PFSK-1 (cell line): ENCODE measurements around the gene ZNF213.

Source experiments
- FOXP2 ChIP-seq: optimal IDR thresholded peaks from 2 replicates; pipeline ENCODE3; 2011; ENCODE audit warnings: borderline replicate concordance, control low read depth, inconsistent platforms; ENCODE audit not compliant: insufficient read depth; ENCODE audit errors: extremely low read length, extremely low read depth
- POLR2AphosphoS5 ChIP-seq: IDR thresholded peaks from 2 replicates; pipeline ENCODE4 v1.6.1; 2012; ENCODE audit warnings: low read depth, mild to moderate bottlenecking, control low read depth, low read length, moderate library complexity
- SIN3A ChIP-seq: IDR thresholded peaks from 2 replicates; pipeline ENCODE4 v1.6.1; 2012; ENCODE audit warnings: mild to moderate bottlenecking, low read length, moderate library complexity, borderline replicate concordance; ENCODE audit not compliant: insufficient read depth
- TAF1 ChIP-seq: IDR thresholded peaks from 2 replicates; pipeline ENCODE4 v1.6.1; 2012; ENCODE audit warnings: low read length, control low read depth, borderline replicate concordance; ENCODE audit not compliant: insufficient read depth
- TF ChIP-seq, protein P1 (sequence below), 2 experiments: IDR thresholded peaks; 2 replicates each; pipeline versions ENCODE4 v1.6.1 to v1.8.0; 2011 to 2012; ENCODE audit warnings: low read depth in 2 of 2, low read length in 2 of 2, control low read depth in 1 of 2, inconsistent platforms in 1 of 2, mild to moderate bottlenecking in 1 of 2, moderate library complexity in 1 of 2; ENCODE audit not compliant: insufficient read depth in 1 of 2

ZNF213 gene

DNA sequence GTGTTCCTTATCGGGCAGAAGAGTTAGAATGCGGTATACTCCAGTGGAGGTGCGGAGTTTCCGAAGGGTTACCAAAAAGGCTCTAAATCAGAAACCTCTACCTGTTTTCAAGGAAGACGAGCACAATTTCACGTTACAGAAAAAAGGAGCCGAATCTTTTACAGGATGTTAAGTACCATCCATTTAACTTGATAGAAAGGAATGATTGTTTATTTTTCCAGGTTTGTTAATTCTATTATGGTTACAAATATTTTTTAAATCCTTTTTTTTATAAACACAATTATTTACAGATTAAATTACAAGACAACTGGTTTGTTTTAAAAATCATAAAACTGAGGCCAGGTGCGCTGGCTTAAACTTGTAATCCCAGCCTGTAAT is 18.2 kb downstream of the ZNF213 start:
- TF ChIP-seq, protein P1, sequence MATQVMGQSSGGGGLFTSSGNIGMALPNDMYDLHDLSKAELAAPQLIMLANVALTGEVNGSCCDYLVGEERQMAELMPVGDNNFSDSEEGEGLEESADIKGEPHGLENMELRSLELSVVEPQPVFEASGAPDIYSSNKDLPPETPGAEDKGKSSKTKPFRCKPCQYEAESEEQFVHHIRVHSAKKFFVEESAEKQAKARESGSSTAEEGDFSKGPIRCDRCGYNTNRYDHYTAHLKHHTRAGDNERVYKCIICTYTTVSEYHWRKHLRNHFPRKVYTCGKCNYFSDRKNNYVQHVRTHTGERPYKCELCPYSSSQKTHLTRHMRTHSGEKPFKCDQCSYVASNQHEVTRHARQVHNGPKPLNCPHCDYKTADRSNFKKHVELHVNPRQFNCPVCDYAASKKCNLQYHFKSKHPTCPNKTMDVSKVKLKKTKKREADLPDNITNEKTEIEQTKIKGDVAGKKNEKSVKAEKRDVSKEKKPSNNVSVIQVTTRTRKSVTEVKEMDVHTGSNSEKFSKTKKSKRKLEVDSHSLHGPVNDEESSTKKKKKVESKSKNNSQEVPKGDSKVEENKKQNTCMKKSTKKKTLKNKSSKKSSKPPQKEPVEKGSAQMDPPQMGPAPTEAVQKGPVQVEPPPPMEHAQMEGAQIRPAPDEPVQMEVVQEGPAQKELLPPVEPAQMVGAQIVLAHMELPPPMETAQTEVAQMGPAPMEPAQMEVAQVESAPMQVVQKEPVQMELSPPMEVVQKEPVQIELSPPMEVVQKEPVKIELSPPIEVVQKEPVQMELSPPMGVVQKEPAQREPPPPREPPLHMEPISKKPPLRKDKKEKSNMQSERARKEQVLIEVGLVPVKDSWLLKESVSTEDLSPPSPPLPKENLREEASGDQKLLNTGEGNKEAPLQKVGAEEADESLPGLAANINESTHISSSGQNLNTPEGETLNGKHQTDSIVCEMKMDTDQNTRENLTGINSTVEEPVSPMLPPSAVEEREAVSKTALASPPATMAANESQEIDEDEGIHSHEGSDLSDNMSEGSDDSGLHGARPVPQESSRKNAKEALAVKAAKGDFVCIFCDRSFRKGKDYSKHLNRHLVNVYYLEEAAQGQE (IDR thresholded peaks at IDR 0.05; ENCODE audit: insufficient read depth in 1 of 2, low read depth in 2 of 2, low read length in 2 of 2) = no peak
- TF ChIP-seq SIN3A (no peak), POLR2AphosphoS5 (no peak), FOXP2 (no peak), TAF1 (no peak)

DNA sequence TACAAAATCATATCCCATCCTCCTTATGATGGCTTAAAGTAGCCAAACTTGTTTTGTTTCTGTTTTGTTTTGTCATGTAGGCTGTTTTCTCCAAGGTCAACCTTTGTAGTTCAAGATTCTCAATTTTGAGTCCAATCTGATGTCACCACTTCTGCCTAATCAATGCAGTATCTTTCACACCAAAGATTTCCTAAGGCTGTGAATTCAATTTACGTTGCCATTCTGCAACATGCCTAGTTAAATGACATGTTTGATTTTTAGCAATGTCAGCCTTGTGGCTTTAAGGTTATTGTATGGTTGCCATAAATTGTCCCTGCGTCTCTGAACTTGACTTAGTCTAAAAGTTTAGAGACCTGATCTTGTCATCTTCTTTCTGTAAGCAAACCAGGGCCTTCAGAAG is 20.4 kb downstream of the ZNF213 start:
- TF ChIP-seq SIN3A = no peak
- TF ChIP-seq TAF1 = no peak
- TF ChIP-seq, protein P1 (IDR thresholded peaks at IDR 0.05; ENCODE audit: insufficient read depth in 1 of 2, low read depth in 2 of 2, low read length in 2 of 2) = no peak
- no peak for TF ChIP-seq FOXP2
- no peak for TF ChIP-seq POLR2AphosphoS5

DNA sequence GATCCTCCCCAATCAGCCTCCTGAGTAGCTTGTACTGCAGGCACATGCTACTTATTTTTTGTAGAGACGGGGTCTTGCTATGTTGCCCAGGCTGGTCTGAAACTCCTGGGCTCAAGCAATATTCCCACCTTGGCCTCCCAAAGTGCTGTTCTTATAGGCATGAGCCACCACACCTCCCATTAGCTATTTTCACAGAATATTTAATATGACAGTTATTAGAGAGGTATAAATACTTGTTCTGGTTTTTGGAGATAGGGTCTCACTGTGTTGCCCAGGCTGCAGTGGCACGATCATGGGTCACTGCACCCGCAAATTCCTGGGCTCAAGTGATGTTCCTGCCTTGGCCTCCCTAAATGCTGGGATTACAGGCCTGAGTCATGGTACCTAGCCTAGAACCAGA is 21.1 kb downstream of the ZNF213 start:
- no peak for TF ChIP-seq SIN3A
- TF ChIP-seq, protein P1 (IDR thresholded peaks at IDR 0.05; ENCODE audit: insufficient read depth in 1 of 2, low read depth in 2 of 2, low read length in 2 of 2) = no peak
- TF ChIP-seq FOXP2 = no peak
- no peak for TF ChIP-seq TAF1
- no peak for TF ChIP-seq POLR2AphosphoS5

DNA sequence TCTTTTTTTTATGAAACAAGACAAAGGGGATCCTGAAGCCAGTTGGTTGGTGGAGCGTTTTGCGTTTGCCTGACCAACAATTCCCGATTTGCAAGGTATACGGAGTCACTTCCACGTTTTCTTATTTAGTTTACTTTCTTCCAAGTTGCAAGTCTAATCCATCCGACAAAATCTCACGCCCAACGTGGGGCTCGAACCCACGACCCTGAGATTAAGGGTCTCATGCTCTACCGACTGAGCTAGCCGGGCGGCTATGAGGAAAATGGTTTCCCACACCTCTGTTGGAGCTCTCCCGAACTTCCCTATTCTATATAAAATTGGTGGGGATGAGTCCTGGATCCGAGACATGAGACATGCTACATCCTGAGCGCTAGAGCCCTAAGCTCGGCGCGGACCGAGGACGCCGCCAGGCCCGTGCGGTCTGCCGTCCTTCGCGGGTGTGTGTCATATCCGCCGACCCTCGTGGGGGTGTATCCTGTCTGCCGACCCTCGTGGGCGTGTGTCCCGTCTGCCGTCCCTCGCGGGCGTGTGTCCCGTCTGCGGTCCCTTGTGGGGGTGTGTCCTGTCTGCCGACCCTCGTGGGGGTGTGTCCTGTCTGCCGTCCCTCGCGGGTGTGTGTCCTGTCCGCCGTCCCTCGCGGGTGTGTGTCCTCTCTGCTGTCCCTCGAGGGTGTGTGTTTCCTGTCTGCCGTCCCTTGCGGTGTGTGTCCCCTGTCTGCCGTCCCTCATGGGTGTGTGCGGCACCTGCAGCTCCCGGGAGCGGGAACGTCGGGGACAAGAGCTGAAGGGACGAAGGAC is 22.6 kb downstream of the ZNF213 start:
- TF ChIP-seq FOXP2 (no peak), SIN3A (peak; percentile 38; the same call in 1 of the 2 replicates)

DNA sequence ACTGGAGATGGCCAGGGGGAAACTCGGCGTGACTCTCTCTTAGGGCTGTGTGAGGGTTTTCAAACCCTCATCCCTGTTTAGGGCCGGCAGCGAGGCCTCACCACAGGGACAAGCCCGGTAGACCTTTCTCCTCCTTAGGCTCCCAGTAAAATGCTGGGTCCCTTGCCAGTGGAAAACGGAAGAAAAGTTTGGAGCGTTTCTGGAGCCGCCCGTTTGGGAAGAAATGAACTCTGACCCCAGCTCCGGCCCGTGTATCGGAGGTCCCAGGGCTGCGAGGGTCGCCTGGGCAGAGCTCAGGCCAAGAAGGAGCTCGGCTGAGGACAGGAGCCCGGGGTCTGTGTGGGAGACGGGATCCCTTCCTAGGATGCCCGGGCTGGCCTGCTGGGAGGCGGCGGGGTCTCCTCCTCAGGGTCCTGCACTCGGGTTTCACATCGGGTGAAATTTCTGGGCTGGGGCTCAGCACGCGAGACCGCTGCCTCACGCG is 23.2 kb downstream of the ZNF213 start:
- TF ChIP-seq, protein P1 (IDR thresholded peaks at IDR 0.05; ENCODE audit: insufficient read depth in 1 of 2, low read depth in 2 of 2, low read length in 2 of 2) = no peak
- no peak for TF ChIP-seq POLR2AphosphoS5
- no peak for TF ChIP-seq TAF1
- TF ChIP-seq FOXP2 = no peak
- no peak for TF ChIP-seq SIN3A
